Small intestine (tissue), 7 donors: ENCODE measurements around the gene MOCOS. TPM values are rescaled to one million over a fixed set of nuclear protein-coding genes. Genes with fewer than 3 reads are reported as not detected.

ENCODE experiments used
- DNase-seq, 2 donors: peaks; one replicate each; pipeline versions ENCODE4 v3.0.0 to v3.0.0-alpha.2; 2013
- FAIRE-seq: peaks from 2 replicates; lab custom pipeline; 2012; peaks lifted over from hg19 to GRCh38; lab: Jason Lieb, UNC
- H3K27ac ChIP-seq, 3 donors: one replicate each; pipeline ENCODE4 v1.5.1; 2013; ENCODE audit warnings: low read length in 2 of 3, mild to moderate bottlenecking in 2 of 3, control low read depth in 1 of 3, inconsistent platforms in 1 of 3, low read depth in 1 of 3, moderate library complexity in 1 of 3
- H3K27me3 ChIP-seq, 3 donors: one replicate each; pipeline ENCODE4 v1.6.1; 2013; ENCODE audit warnings: low read length in 3 of 3, inconsistent platforms in 1 of 3; ENCODE audit not compliant: control insufficient read depth in 3 of 3, insufficient read depth in 3 of 3
- H3K36me3 ChIP-seq, 3 donors: one replicate each; pipeline ENCODE4 v1.6.1; 2013; ENCODE audit warnings: low read length in 3 of 3, inconsistent platforms in 1 of 3, low read depth in 1 of 3, mild to moderate bottlenecking in 1 of 3, moderate library complexity in 1 of 3; ENCODE audit not compliant: control insufficient read depth in 3 of 3, insufficient read depth in 2 of 3
- H3K4me1 ChIP-seq, 3 donors: one replicate each; pipeline ENCODE4 v1.6.1; 2013; ENCODE audit warnings: low read length in 2 of 3, inconsistent platforms in 1 of 3, low read depth in 1 of 3, mild to moderate bottlenecking in 1 of 3, moderate library complexity in 1 of 3; ENCODE audit not compliant: control insufficient read depth in 3 of 3, insufficient read depth in 2 of 3
- H3K4me3 ChIP-seq, 3 donors: one replicate each; pipeline ENCODE4 v1.5.1; 2013; ENCODE audit warnings: low read length in 3 of 3, control low read depth in 1 of 3, inconsistent platforms in 1 of 3, low read depth in 1 of 3, mild to moderate bottlenecking in 1 of 3, moderate library complexity in 1 of 3
- H3K9me3 ChIP-seq, 2 donors: one replicate each; pipeline ENCODE4 v1.6.1; 2013; ENCODE audit warnings: low read depth in 1 of 2, low read length in 1 of 2; ENCODE audit not compliant: control insufficient read depth in 2 of 2, insufficient read depth in 1 of 2
- WGBS, 3 donors: extraction: QIAGEN DNeasy Blood & Tissue Kit; methylation state at CpG; one replicate each; pipeline ENCODE4 v1.1.7; 2013; 5-methylcytosine and 5-hydroxymethylcytosine counted together
- polyA plus RNA-seq, 4 donors: library from polyadenylated mRNA; stranded (reverse) in 3 of 4; unstranded in 1 of 4; fragments of 200-250 nt in 3 of 4; fragments of 120-200 nt in 1 of 4; gene quantifications; one replicate each; pipeline versions ENCODE4 v1.2.1 to v1.2.3, GENCODE V29; 2013
- donor health status: healthy with polysubstance abuse.
- donor health status: control.
- donor health status: control.
- donor health status: Bipolar disorder and iron deficiency.
- donor health status: healthy.

MOCOS gene
- polyA plus RNA-seq, 4 donors = 3.2 to 19.7 (median 16.7) TPM

DNA sequence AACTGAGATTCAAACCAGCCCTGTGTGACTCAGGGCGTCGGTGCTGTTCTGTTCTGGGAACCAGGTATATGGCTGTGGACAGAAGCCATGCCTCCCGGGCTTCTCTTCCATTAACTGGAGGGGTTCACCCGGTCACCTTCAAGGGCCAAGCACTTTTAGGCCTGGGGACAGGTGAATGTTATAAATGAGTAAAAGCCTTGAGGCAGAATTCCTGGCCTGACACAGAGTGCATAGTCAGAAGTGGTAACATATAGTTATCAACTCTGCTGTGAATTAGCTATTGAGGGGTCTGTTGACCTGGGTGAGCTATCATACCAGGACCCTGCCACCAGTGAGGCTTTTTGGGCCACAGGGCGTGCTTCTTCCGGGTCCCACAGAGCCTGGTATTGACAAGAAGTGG, 112.9 kb downstream of the MOCOS start:
- 79 to 93% (median 82%) methylated on average over 6 of the region's 6 CpGs for WGBS, 3 donors
- Histone ChIP-seq H3K4me3 (no peak overlapping the region), H3K27me3 (peaks cover 3 to 56% (median 10%) of the 10 kb centered on the region in 3 donors), H3K4me1 (peaks cover 0 to 4% (median 0%) of the 10 kb centered on the region in 3 donors), H3K27ac (no peak overlapping the region), H3K9me3 (no peaks in the 10 kb centered on the region), H3K36me3 (no peaks in the 10 kb centered on the region)
- DNase-seq (no peak), FAIRE-seq (no peak)

DNA sequence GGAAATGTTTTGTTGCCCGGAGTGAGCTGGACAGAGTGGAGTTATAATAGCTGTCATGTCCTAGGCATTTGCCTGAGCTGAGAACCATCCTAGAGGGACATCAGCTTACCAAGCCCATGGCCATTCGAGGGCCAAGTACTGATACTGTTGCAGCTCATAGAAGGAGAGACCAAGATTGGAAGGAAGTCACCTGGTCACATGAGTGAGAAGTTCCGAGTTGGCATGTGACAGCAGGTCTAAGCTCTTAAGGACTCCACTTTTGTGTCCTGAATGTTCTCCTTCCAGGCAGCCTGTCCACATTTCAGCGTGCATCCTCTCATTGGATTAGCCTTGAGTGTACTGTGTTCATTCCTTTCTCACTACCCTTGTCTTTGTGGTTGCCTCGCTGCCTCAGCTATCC, 114.6 kb downstream of the MOCOS start:
- 65 to 82% (median 73%) methylated on average over 5 of the region's 5 CpGs for WGBS, 3 donors
- DNase-seq (no peak), FAIRE-seq (no peak)
- no peaks in the 10 kb centered on the region for H3K36me3 ChIP-seq
- no peak overlapping the region for H3K27ac ChIP-seq
- H3K9me3 ChIP-seq = no peaks in the 10 kb centered on the region
- H3K27me3 ChIP-seq = peaks cover 3 to 43% (median 4%) of the 10 kb centered on the region in 3 donors
- peaks cover 0 to 1% (median 0%) of the 10 kb centered on the region in 3 donors for H3K4me1 ChIP-seq
- no peak overlapping the region for H3K4me3 ChIP-seq

DNA sequence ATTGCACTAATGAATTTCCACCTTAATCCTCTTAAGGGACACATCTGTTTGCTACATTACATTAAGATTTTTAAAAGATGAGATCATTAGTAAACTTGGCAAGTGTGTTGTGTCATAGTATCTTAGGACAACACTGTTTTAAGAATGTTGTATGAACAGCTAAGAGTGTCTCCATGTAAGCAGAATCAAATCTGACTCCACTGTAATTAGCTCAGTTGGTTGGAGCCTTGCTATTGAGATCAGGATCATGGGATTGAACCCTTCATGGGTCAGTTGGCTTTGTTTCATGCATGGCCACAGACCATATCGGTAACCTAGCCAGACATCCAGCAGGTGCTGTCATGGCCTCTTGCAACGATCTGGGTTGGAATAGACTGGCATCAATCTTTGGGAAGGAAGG, 115.4 kb downstream of the MOCOS start:
- Histone ChIP-seq H3K4me3 (no peak overlapping the region), H3K36me3 (no peaks in the 10 kb centered on the region), H3K4me1 (no peaks in the 10 kb centered on the region), H3K9me3 (no peaks in the 10 kb centered on the region), H3K27me3 (peaks cover 3 to 40% (median 4%) of the 10 kb centered on the region in 3 donors), H3K27ac (no peak overlapping the region)
- FAIRE-seq (no peak), DNase-seq (no peak)
- WGBS, 3 donors = 83 to 88% (median 84%) methylated on average over 2 of the region's 2 CpGs

- H3K27me3 ChIP-seq = peaks cover 0 to 36% (median 4%) of the 10 kb centered on the region in 3 donors
- 63 to 67% (median 67%) methylated on average over 6 of the region's 6 CpGs for WGBS, 3 donors
Measured at GRCh38 chr18:36303211-36303844, 116.0 kb downstream of the MOCOS start.

GRCh38 chr18:36304723-36305122, 117.4 kb downstream of the MOCOS start:
- Histone ChIP-seq H3K27ac (no peak overlapping the region), H3K27me3 (peaks cover 0 to 28% (median 4%) of the 10 kb centered on the region in 3 donors), H3K36me3 (no peaks in the 10 kb centered on the region), H3K4me3 (no peak overlapping the region), H3K9me3 (no peaks in the 10 kb centered on the region), H3K4me1 (no peaks in the 10 kb centered on the region)
- 82 to 86% (median 84%) methylated on average over 3 of the region's 3 CpGs for WGBS, 3 donors
- DNase-seq = no peak
- no peak for FAIRE-seq

More at GRCh38 chr18:36303211-36303844, 116.0 kb downstream of the MOCOS start:
- H3K4me3 ChIP-seq = no peak overlapping the region
- no peak for DNase-seq
- H3K9me3 ChIP-seq = no peaks in the 10 kb centered on the region
- no peaks in the 10 kb centered on the region for H3K36me3 ChIP-seq
- no peak overlapping the region for H3K27ac ChIP-seq
- no peak for FAIRE-seq
- H3K4me1 ChIP-seq = no peaks in the 10 kb centered on the region

- Histone ChIP-seq H3K27me3 (peaks cover 0 to 22% (median 5%) of the 10 kb centered on the region in 3 donors), H3K4me3 (no peak overlapping the region), H3K4me1 (no peaks in the 10 kb centered on the region), H3K9me3 (no peaks in the 10 kb centered on the region), H3K36me3 (no peaks in the 10 kb centered on the region), H3K27ac (no peak overlapping the region)
- DNase-seq = no peak
- no peak for FAIRE-seq
- WGBS, 3 donors = 9 to 41% (median 26%) methylated on average over 2 of the region's 2 CpGs
Measured at GRCh38 chr18:36305375-36305774, 118.1 kb downstream of the MOCOS start.

GRCh38 chr18:36307513-36307912, 120.2 kb downstream of the MOCOS start:
- FAIRE-seq (no peak), DNase-seq (no peak)
- Histone ChIP-seq H3K9me3 (no peaks in the 10 kb centered on the region), H3K27me3 (peaks cover 0 to 18% (median 5%) of the 10 kb centered on the region in 3 donors), H3K36me3 (no peaks in the 10 kb centered on the region), H3K4me3 (no peak overlapping the region), H3K4me1 (no peaks in the 10 kb centered on the region), H3K27ac (no peak overlapping the region)

DNA sequence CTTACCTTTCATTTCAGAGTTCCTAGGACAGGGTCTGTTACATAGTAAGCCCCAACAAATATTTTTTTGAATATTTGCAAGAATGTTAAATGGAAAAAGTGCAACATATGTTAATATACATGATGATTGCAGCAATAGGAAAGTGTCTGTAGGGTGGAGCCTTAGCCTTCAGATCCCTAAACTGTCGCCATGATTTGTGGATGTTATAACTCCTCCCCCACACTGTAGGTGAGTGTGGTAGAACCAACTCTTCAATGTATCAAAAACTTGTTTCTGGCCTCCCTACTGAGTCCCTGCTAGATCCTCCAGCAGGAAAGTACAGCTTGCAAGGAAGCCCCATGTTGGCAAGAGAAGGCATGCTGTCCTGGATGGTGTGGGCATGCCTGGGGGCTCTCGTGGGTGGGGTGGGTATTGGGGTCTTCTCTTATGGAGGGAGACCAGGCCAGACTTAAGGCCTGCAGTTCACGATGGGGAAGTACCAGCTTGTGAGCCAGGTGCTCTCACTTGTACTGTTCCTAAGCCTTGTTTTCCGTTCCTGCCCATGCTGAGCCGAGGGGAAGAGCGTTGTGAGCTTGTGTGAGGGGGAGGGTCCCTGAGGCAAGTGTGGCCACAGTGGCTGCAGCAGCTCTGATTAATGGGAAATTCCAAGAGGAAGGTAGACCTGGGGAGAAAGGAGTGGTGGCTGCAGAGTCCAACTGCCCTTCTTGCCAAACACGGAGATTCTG, 121.6 kb downstream of the MOCOS start:
- Histone ChIP-seq H3K36me3 (no peaks in the 10 kb centered on the region), H3K27ac (no peak overlapping the region), H3K9me3 (no peaks in the 10 kb centered on the region), H3K27me3 (peaks cover 0 to 11% (median 5%) of the 10 kb centered on the region in 3 donors), H3K4me1 (no peaks in the 10 kb centered on the region), H3K4me3 (no peak overlapping the region)
- DNase-seq (no peak), FAIRE-seq (no peak)
- 72 to 77% (median 74%) methylated on average over 7 of the region's 7 CpGs for WGBS, 3 donors
